Progenitor cell of endocrine pancreas (in vitro differentiated cells): ENCODE data around the gene FAM131C. TPM values are rescaled to one million over a fixed set of nuclear protein-coding genes. Genes with fewer than 3 reads are reported as not detected.
"Not testable (repeated sequence)": the region's sequence is repeated elsewhere in the genome, so short reads cannot be mapped to it uniquely, and the experiment has no call there.

Experiments used
- DNase-seq: peaks from one replicate; pipeline ENCODE4 v3.0.0; 2021; ENCODE audit warnings: low spot score; ENCODE audit not compliant: unreplicated experiment
- H3K27ac Mint-ChIP-seq: 2 replicates; pipeline ENCODE4 v1.8.0; 2021; ENCODE audit warnings: mild to moderate bottlenecking, moderate library complexity, mixed read lengths
- H3K27me3 Mint-ChIP-seq: 2 replicates; pipeline ENCODE4 v1.8.0; 2021; ENCODE audit warnings: mixed read lengths
- H3K36me3 Mint-ChIP-seq: 2 replicates; pipeline ENCODE4 v1.8.0; 2022; ENCODE audit warnings: mixed read lengths; ENCODE audit not compliant: insufficient read depth
- H3K4me1 Mint-ChIP-seq: 2 replicates; pipeline ENCODE4 v1.8.0; 2021; ENCODE audit warnings: low read depth, mixed read lengths
- H3K4me3 Mint-ChIP-seq: 2 replicates; pipeline ENCODE4 v1.8.0; 2021; ENCODE audit warnings: low read depth, mild to moderate bottlenecking, moderate library complexity, mixed read lengths
- H3K9me3 Mint-ChIP-seq: 2 replicates; pipeline ENCODE4 v1.8.0; 2021; ENCODE audit warnings: low read depth, mixed read lengths
- CTCF ChIP-seq: fragments of 200-600 bp; sonication (generic); IDR thresholded peaks from one replicate; pipeline ENCODE4 v1.5.0; 2021; ENCODE audit warnings: antibody characterized with exemption, mild to moderate bottlenecking; ENCODE audit not compliant: unreplicated experiment
- total RNA-seq: library from RNA; stranded (reverse); gene quantifications from 2 replicates; pipeline ENCODE4 v1.2.1, GENCODE V29; 2021

FAM131C gene
- total RNA-seq, 1 donor from 2014 or later = 1.2 TPM

- TF ChIP-seq CTCF = no peak
- H3K27me3 Mint-ChIP-seq = peaks cover 17% of the 10 kb centered on the region
- H3K4me1 Mint-ChIP-seq = no peaks in the 10 kb centered on the region
- H3K27ac Mint-ChIP-seq = no peak overlapping the region
- DNase-seq = no peak
- no peaks in the 10 kb centered on the region for H3K36me3 Mint-ChIP-seq
- H3K9me3 Mint-ChIP-seq = no peaks in the 10 kb centered on the region
- no peak overlapping the region for H3K4me3 Mint-ChIP-seq
Observed at GRCh38 chr1:16029288-16029687, 44.2 kb downstream of the FAM131C start.

- peaks cover 20% of the 10 kb centered on the region for H3K27me3 Mint-ChIP-seq
- not testable (repeated sequence) for H3K4me3 Mint-ChIP-seq, H3K36me3 Mint-ChIP-seq, H3K4me1 Mint-ChIP-seq, H3K27ac Mint-ChIP-seq, H3K9me3 Mint-ChIP-seq, DNase-seq
Observed at GRCh38 chr1:16029003-16029268, 44.5 kb downstream of the FAM131C start.

GRCh38 chr1:16028237-16029002 is 45.0 kb downstream of the FAM131C start:
- no peak for DNase-seq
- Mint-ChIP-seq H3K9me3 (no peaks in the 10 kb centered on the region), H3K36me3 (no peaks in the 10 kb centered on the region), H3K27ac (no peak overlapping the region), H3K27me3 (peaks cover 21% of the 10 kb centered on the region), H3K4me1 (no peaks in the 10 kb centered on the region), H3K4me3 (no peak overlapping the region)
- TF ChIP-seq CTCF = no peak

GRCh38 chr1:16026723-16027484 is 46.5 kb downstream of the FAM131C start:
- Mint-ChIP-seq H3K27me3 (peaks cover 30% of the 10 kb centered on the region), H3K4me1 (peaks cover 1% of the 10 kb centered on the region), H3K9me3 (no peaks in the 10 kb centered on the region), H3K36me3 (no peaks in the 10 kb centered on the region), H3K27ac (no peak overlapping the region), H3K4me3 (peak overlapping the region; percentile 47)
- peak; percentile 71 for DNase-seq
- no peak for TF ChIP-seq CTCF

GRCh38 chr1:16026302-16026701 is 47.1 kb downstream of the FAM131C start:
- not testable (repeated sequence) for H3K4me1 Mint-ChIP-seq, H3K9me3 Mint-ChIP-seq, DNase-seq, H3K36me3 Mint-ChIP-seq, H3K27ac Mint-ChIP-seq
- peak overlapping the region; percentile 47 for H3K4me3 Mint-ChIP-seq
- peaks cover 34% of the 10 kb centered on the region for H3K27me3 Mint-ChIP-seq

GRCh38 chr1:16023050-16023653 is 50.3 kb downstream of the FAM131C start:
- Mint-ChIP-seq H3K36me3 (no peaks in the 10 kb centered on the region), H3K27me3 (peaks cover 42% of the 10 kb centered on the region)

More at GRCh38 chr1:16023050-16023653, 50.3 kb downstream of the FAM131C start:
- H3K27ac Mint-ChIP-seq = no peak overlapping the region
- DNase-seq = no peak
- peaks cover 11% of the 10 kb centered on the region for H3K4me1 Mint-ChIP-seq
- H3K4me3 Mint-ChIP-seq = no peak overlapping the region
- no peaks in the 10 kb centered on the region for H3K9me3 Mint-ChIP-seq
- no peak for TF ChIP-seq CTCF
